Neuronal stem cell (in vitro differentiated cells): ENCODE measurements around the gene GALNT16.

Experiments
- DNase-seq: peaks from one replicate; pipeline ENCODE4 v3.0.0-alpha.2; 2013; ENCODE audit warnings: low spot score
- H2AFZ ChIP-seq: one replicate; pipeline ENCODE4 v1.6.1; 2013; ENCODE audit warnings: mild to moderate bottlenecking, low read length, inconsistent platforms
- H2AK5ac ChIP-seq: 2 replicates; pipeline ENCODE4 v1.6.1; 2013; ENCODE audit warnings: low read depth, mild to moderate bottlenecking, inconsistent platforms, low read length, moderate library complexity, mixed read lengths
- H2BK120ac ChIP-seq: 2 replicates; pipeline ENCODE4 v1.6.1; 2013; ENCODE audit warnings: low read depth, mild to moderate bottlenecking, inconsistent platforms, low read length, moderate library complexity, mixed read lengths
- H2BK12ac ChIP-seq: one replicate; pipeline ENCODE4 v1.6.1; 2013; ENCODE audit warnings: low read length, inconsistent platforms
- H2BK15ac ChIP-seq: 2 replicates; pipeline ENCODE4 v1.6.1; 2013; ENCODE audit warnings: mild to moderate bottlenecking, low read length, inconsistent platforms, mixed read lengths
- H2BK5ac ChIP-seq: one replicate; pipeline ENCODE4 v1.6.1; 2013; ENCODE audit warnings: inconsistent platforms, mild to moderate bottlenecking, low read length, moderate library complexity
- H3K14ac ChIP-seq: one replicate; pipeline ENCODE4 v1.6.1; 2013; ENCODE audit warnings: low read length, inconsistent platforms
- H3K18ac ChIP-seq: 2 replicates; pipeline ENCODE4 v1.6.1; 2013; ENCODE audit warnings: low read length, inconsistent platforms
- H3K23ac ChIP-seq: 2 replicates; pipeline ENCODE4 v1.6.1; 2013; ENCODE audit warnings: low read depth, mild to moderate bottlenecking, mixed read lengths, low read length, inconsistent platforms; ENCODE audit not compliant: poor library complexity
- H3K27ac ChIP-seq: replicated peaks from 3 replicates; pipeline ENCODE4 v1.5.1; 2013; ENCODE audit warnings: low read length, inconsistent platforms
- H3K27me3 ChIP-seq, 3 experiments: 2 replicates each; pipeline ENCODE4 v1.6.1; 2013; ENCODE audit warnings: low read length in 3 of 3, mild to moderate bottlenecking in 2 of 3, inconsistent platforms in 1 of 3, low read depth in 1 of 3, mixed read lengths in 1 of 3, moderate library complexity in 1 of 3; ENCODE audit not compliant: control insufficient read depth in 3 of 3, insufficient read depth in 3 of 3
- H3K36me3 ChIP-seq, 2 donors: replicated peaks in 1 of 2; 2 replicates each; pipeline ENCODE4 v1.6.1; 2013; ENCODE audit warnings: low read length in 2 of 2; ENCODE audit not compliant: control insufficient read depth in 2 of 2, insufficient read depth in 2 of 2
- H3K4ac ChIP-seq: 2 replicates; pipeline ENCODE4 v1.6.1; 2013; ENCODE audit warnings: inconsistent platforms, mild to moderate bottlenecking, low read length, moderate library complexity
- H3K4me1 ChIP-seq, 2 donors: 1 replicate in 1 of 2; 2 replicates in 1 of 2; pipeline ENCODE4 v1.6.1; 2013; ENCODE audit warnings: low read length in 2 of 2, low read depth in 1 of 2; ENCODE audit not compliant: control insufficient read depth in 2 of 2, insufficient read depth in 1 of 2
- H3K4me2 ChIP-seq: one replicate; pipeline ENCODE4 v1.6.1; 2013; ENCODE audit warnings: mild to moderate bottlenecking, low read length, inconsistent platforms; ENCODE audit not compliant: insufficient read depth, poor library complexity, severe bottlenecking
- H3K4me3 ChIP-seq, 2 donors: 2 replicates each; pipeline ENCODE4 v1.5.1; 2013; ENCODE audit warnings: low read length in 2 of 2, mild to moderate bottlenecking in 2 of 2, inconsistent platforms in 1 of 2, moderate library complexity in 1 of 2
- H3K79me1 ChIP-seq: one replicate; pipeline ENCODE4 v1.6.1; 2013; ENCODE audit warnings: low read depth, mild to moderate bottlenecking, inconsistent platforms, low read length, moderate library complexity
- H3K9ac ChIP-seq: one replicate; pipeline ENCODE4 v1.6.1; 2013; ENCODE audit warnings: mild to moderate bottlenecking, low read depth, low read length, inconsistent platforms; ENCODE audit not compliant: poor library complexity
- H3K9me3 ChIP-seq, 2 donors: replicated peaks in 1 of 2; 2 replicates each; pipeline versions ENCODE3 to v1.6.1; 2013; ENCODE audit warnings: low read length in 2 of 2, mild to moderate bottlenecking in 2 of 2, inconsistent platforms in 1 of 2, low read depth in 1 of 2, mixed read lengths in 1 of 2, moderate library complexity in 1 of 2; ENCODE audit not compliant: control insufficient read depth in 2 of 2, insufficient read depth in 1 of 2
- H4K8ac ChIP-seq: one replicate; pipeline ENCODE4 v1.6.1; 2013; ENCODE audit warnings: low read depth, mild to moderate bottlenecking, inconsistent platforms, low read length, moderate library complexity
- H4K91ac ChIP-seq: one replicate; pipeline ENCODE4 v1.6.1; 2013; ENCODE audit warnings: low read length, low read depth, mild to moderate bottlenecking, inconsistent platforms; ENCODE audit not compliant: poor library complexity
- WGBS, 2 donors: extraction: QIAGEN DNeasy Blood & Tissue Kit; methylation state at CpG; one replicate each; pipeline ENCODE4 v1.1.7; 2013; ENCODE audit warnings: missing lambda C conversion rate in 2 of 2, mixed read lengths in 1 of 2; ENCODE audit not compliant: insufficient read length in 2 of 2, insufficient replicate concordance in 1 of 2; ENCODE audit errors: extremely low coverage in 2 of 2; 5-methylcytosine and 5-hydroxymethylcytosine counted together

GALNT16 gene

DNA sequence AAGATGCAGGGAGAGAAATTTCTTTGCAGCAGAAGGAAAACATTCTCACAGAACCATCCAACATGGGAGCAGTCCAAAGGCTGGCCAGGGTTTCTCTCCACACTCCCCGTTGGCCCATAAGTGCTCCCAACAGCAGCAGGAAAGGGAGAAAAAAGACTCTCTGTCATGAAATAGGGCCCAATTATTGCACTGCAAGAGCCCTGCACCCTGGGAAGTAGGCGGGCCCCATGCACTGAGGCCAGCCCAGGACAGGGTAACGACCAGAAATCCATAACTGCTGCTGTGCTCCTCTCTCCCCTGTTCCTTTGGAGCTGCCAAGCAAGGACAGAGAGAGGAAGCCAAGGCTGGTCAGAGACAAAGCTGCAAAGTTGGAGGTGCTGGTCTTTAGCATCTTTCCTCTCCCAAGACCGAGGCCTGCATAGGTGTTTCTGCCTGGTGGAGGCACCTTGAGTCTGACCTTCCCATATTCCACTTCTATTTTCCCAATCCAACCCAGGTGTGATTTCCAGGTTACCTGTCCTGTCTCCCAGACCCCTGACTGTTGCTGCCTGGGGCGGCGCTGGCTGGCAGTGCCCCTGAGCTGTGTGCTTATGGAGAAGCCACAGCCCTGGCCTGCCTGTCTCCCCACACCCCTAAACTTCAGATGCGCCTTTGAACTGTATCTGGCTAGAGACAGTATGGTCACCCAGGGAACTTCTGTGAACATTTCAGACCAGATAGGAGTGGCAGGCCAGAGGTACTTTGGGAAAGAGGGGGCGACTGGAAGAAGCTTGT, 6.8 kb downstream of the GALNT16 start:
- H3K9ac ChIP-seq: peak overlapping the region; percentile 7
- no peak overlapping the region for H3K4me3 ChIP-seq
- H3K4me1 ChIP-seq: peaks cover 8 to 15% of the 10 kb centered on the region in 2 donors
- no peak overlapping the region for H3K27ac ChIP-seq
- no peak overlapping the region for H2BK15ac ChIP-seq
- no peak overlapping the region for H2AK5ac ChIP-seq
- no peak overlapping the region for H2BK12ac ChIP-seq
- no peak overlapping the region for H4K8ac ChIP-seq
- no peak overlapping the region for H2BK5ac ChIP-seq
- H3K9me3 ChIP-seq: peaks cover 0 to 5% of the 10 kb centered on the region in 2 donors
- H4K91ac ChIP-seq: no peak overlapping the region
- H3K36me3 ChIP-seq: peaks cover 0 to 2% of the 10 kb centered on the region in 2 donors
- H3K79me1 ChIP-seq: peaks cover 2% of the 10 kb centered on the region
- no peak overlapping the region for H3K23ac ChIP-seq
- no peak for DNase-seq
- no peak overlapping the region for H3K18ac ChIP-seq
- H3K14ac ChIP-seq: no peak overlapping the region
- no peaks in the 10 kb centered on the region for H3K27me3 ChIP-seq
- WGBS, 2 donors: no CpG with 5 or more reads among the region's 8 CpGs
- no peak overlapping the region for H2BK120ac ChIP-seq
- no peak overlapping the region for H2AFZ ChIP-seq
- H3K4me2 ChIP-seq: no peak overlapping the region
- H3K4ac ChIP-seq: no peak overlapping the region

DNA sequence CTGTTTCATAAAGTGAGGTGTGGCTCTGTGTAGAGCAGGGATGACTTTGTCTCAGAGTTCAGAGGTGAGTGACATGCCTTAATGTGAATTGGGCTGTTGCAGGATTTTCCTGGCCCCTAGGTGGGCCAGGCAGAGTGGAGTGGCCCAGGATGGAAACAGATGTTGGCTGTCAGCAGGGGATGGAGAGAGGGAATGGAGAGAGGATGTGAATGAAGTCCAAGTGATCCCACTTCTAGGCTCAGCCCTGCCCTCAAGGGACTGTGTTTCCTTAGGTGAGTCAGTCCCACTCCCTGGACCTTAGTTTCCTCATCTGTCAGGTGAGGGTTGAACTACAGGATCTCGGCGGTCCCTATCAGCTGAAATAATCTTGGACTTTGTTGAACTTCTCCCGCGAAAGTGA, 7.5 kb downstream of the GALNT16 start:
- peaks cover 0 to 2% of the 10 kb centered on the region in 2 donors for H3K36me3 ChIP-seq
- H3K4me2 ChIP-seq: no peak overlapping the region
- no peak overlapping the region for H2AK5ac ChIP-seq
- no peak overlapping the region for H3K4ac ChIP-seq
- no peak overlapping the region for H3K14ac ChIP-seq
- H3K4me1 ChIP-seq: peaks cover 1 to 10% of the 10 kb centered on the region in 2 donors
- peaks cover 2% of the 10 kb centered on the region for H3K79me1 ChIP-seq
- no peak overlapping the region for H4K8ac ChIP-seq
- H3K9me3 ChIP-seq: peaks cover 0 to 5% of the 10 kb centered on the region in 2 donors
- no peaks in the 10 kb centered on the region for H3K27me3 ChIP-seq
- H3K23ac ChIP-seq: no peak overlapping the region
- H2AFZ ChIP-seq: no peak overlapping the region
- no peak overlapping the region for H4K91ac ChIP-seq
- no peak overlapping the region for H2BK120ac ChIP-seq
- no peak overlapping the region for H2BK12ac ChIP-seq
- no peak overlapping the region for H3K18ac ChIP-seq
- H3K4me3 ChIP-seq: no peak overlapping the region
- no CpG with 5 or more reads among the region's 4 CpGs for WGBS, 2 donors
- no peak overlapping the region for H2BK5ac ChIP-seq
- no peak for DNase-seq
- H2BK15ac ChIP-seq: no peak overlapping the region
- peak overlapping the region; percentile 7 for H3K9ac ChIP-seq
- H3K27ac ChIP-seq: no peak overlapping the region

DNA sequence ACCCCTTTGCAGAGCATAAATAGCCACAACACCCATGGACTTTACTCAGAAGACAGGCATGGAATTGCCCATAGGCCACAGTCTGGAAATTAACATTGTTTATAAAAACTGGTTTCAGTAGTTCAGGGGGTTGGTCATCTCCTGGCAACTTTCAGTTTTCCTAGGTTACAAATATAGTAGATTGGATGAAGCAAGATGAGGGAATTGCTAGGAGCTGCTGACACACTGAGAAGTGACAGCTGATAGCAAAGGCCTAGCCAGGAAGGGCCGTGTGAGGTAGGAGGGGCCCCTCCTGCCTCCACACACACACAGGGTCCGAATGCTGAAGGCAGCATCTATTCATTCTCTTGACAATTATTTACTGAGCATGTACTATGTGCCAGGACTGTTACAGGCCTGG, 8.3 kb downstream of the GALNT16 start:
- no CpG with 5 or more reads among the region's 2 CpGs for WGBS, 2 donors
- peaks cover 0 to 2% of the 10 kb centered on the region in 2 donors for H3K36me3 ChIP-seq
- no peak overlapping the region for H3K18ac ChIP-seq
- no peak overlapping the region for H3K4me3 ChIP-seq
- H2AK5ac ChIP-seq: no peak overlapping the region
- H3K79me1 ChIP-seq: peaks cover 2% of the 10 kb centered on the region
- DNase-seq: no peak
- peaks cover 0 to 5% of the 10 kb centered on the region in 2 donors for H3K9me3 ChIP-seq
- no peak overlapping the region for H3K4me2 ChIP-seq
- H3K27me3 ChIP-seq: no peaks in the 10 kb centered on the region
- H4K91ac ChIP-seq: no peak overlapping the region
- no peak overlapping the region for H3K14ac ChIP-seq
- peaks cover 4 to 6% of the 10 kb centered on the region in 2 donors for H3K4me1 ChIP-seq
- no peak overlapping the region for H2AFZ ChIP-seq
- no peak overlapping the region for H2BK5ac ChIP-seq
- no peak overlapping the region for H3K4ac ChIP-seq
- no peak overlapping the region for H3K27ac ChIP-seq
- no peak overlapping the region for H2BK15ac ChIP-seq
- H4K8ac ChIP-seq: no peak overlapping the region
- no peak overlapping the region for H3K9ac ChIP-seq
- no peak overlapping the region for H2BK12ac ChIP-seq
- no peak overlapping the region for H3K23ac ChIP-seq
- no peak overlapping the region for H2BK120ac ChIP-seq

DNA sequence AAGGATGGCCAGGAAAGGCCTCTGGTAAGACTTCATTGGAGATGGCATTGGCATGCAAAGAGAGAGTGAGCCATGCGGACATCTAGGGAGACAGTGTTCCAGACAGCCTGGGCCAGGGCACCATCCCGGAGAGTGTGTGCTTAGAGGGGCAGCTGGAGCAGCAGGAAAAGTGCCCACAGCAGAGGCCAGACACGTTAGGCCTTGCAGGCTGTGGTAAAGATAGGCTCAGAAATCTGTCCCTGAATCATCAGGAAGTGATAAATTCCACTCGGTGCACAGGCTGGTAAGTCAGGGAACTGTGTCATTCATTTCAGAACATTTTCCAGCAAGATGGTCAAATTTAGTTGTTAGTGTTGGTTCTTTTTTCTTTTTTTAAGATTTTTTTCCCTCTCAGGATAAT, 8.8 kb downstream of the GALNT16 start:
- Histone ChIP-seq H2BK12ac (no peak overlapping the region), H2BK15ac (no peak overlapping the region), H3K9ac (no peak overlapping the region), H3K18ac (no peak overlapping the region), H3K36me3 (peaks cover 0 to 2% of the 10 kb centered on the region in 2 donors), H3K9me3 (peaks cover 0 to 5% of the 10 kb centered on the region in 2 donors), H3K14ac (no peak overlapping the region), H2BK5ac (no peak overlapping the region), H2AFZ (no peak overlapping the region), H2AK5ac (no peak overlapping the region), H3K27me3 (no peaks in the 10 kb centered on the region), H4K8ac (no peak overlapping the region), H3K4me1 (peaks cover under 1 to 5% of the 10 kb centered on the region in 2 donors), H2BK120ac (no peak overlapping the region), H3K23ac (no peak overlapping the region), H3K27ac (no peak overlapping the region), H4K91ac (no peak overlapping the region), H3K4ac (no peak overlapping the region), H3K79me1 (peaks cover 2% of the 10 kb centered on the region), H3K4me3 (no peak overlapping the region), H3K4me2 (no peak overlapping the region)
- no CpG with 5 or more reads among the region's 4 CpGs for WGBS, 2 donors
- no peak for DNase-seq
